Stimulated activated naive CD8-positive, alpha-beta T cell treated with anti-CD3 and anti-CD28 coated beads, Interleukin-15, Interleukin-2, amounts not matched to agents 100 ng/mL and 50 ng/mL, for 24 hours (primary cell): ENCODE data around the gene GJB6.

ENCODE experiments used
- H3K27ac Mint-ChIP-seq: one replicate; pipeline ENCODE4 v1.8.0; 2021; ENCODE audit warnings: mild to moderate bottlenecking, mixed read lengths
- H3K27me3 Mint-ChIP-seq: one replicate; pipeline ENCODE4 v1.8.0; 2021; ENCODE audit warnings: mixed read lengths
- H3K36me3 Mint-ChIP-seq: one replicate; pipeline ENCODE4 v1.8.0; 2021; ENCODE audit warnings: low read depth, mixed read lengths
- H3K4me1 Mint-ChIP-seq: one replicate; pipeline ENCODE4 v1.8.0; 2021; ENCODE audit warnings: low read depth, mixed read lengths
- H3K4me3 Mint-ChIP-seq: one replicate; pipeline ENCODE4 v1.8.0; 2021; ENCODE audit warnings: mild to moderate bottlenecking, mixed read lengths
- H3K9me3 Mint-ChIP-seq: one replicate; pipeline ENCODE4 v1.8.0; 2021; ENCODE audit warnings: mixed read lengths

GJB6 gene

GRCh38 chr13:20197361-20197834 lies 34.7 kb downstream of the GJB6 start:
- H3K36me3 Mint-ChIP-seq, result no peaks in the 10 kb centered on the region
- peaks cover 54% of the 10 kb centered on the region for H3K27me3 Mint-ChIP-seq
- peaks cover 23% of the 10 kb centered on the region for H3K4me1 Mint-ChIP-seq
- no peaks in the 10 kb centered on the region for H3K9me3 Mint-ChIP-seq
- H3K4me3 Mint-ChIP-seq, result no peak overlapping the region
- H3K27ac Mint-ChIP-seq, result peak overlapping the region; percentile 40

- Mint-ChIP-seq H3K9me3 (no peaks in the 10 kb centered on the region), H3K27me3 (peaks cover 60% of the 10 kb centered on the region), H3K4me3 (no peak overlapping the region), H3K4me1 (peaks cover 30% of the 10 kb centered on the region), H3K27ac (no peak overlapping the region), H3K36me3 (no peaks in the 10 kb centered on the region)
Observed at GRCh38 chr13:20195801-20196200, 36.3 kb downstream of the GJB6 start.

GRCh38 chr13:20193907-20194631 lies 38.0 kb downstream of the GJB6 start:
- no peaks in the 10 kb centered on the region for H3K9me3 Mint-ChIP-seq
- peaks cover 30% of the 10 kb centered on the region for H3K4me1 Mint-ChIP-seq
- H3K36me3 Mint-ChIP-seq, result no peaks in the 10 kb centered on the region
- peaks cover 64% of the 10 kb centered on the region for H3K27me3 Mint-ChIP-seq
- peak overlapping the region; percentile 72 for H3K4me3 Mint-ChIP-seq
- no peak overlapping the region for H3K27ac Mint-ChIP-seq

GRCh38 chr13:20193162-20193906 lies 38.8 kb downstream of the GJB6 start:
- Mint-ChIP-seq H3K27me3 (peaks cover 65% of the 10 kb centered on the region), H3K27ac (no peak overlapping the region), H3K9me3 (no peaks in the 10 kb centered on the region), H3K4me1 (peaks cover 30% of the 10 kb centered on the region), H3K36me3 (no peaks in the 10 kb centered on the region), H3K4me3 (peak overlapping the region; percentile 72)

GRCh38 chr13:20192836-20193161 lies 39.3 kb downstream of the GJB6 start, which contains the start of gene GJB2:
TSS of gene GJB2 (minus strand) at chr13:20192938. CDS start at chr13:20189581, 3,357 bp downstream.
- no peaks in the 10 kb centered on the region for H3K9me3 Mint-ChIP-seq
- peak within 1 kb of the TSS; percentile 72 for H3K4me3 Mint-ChIP-seq
- H3K4me1 Mint-ChIP-seq, result peaks cover 30% of the 10 kb centered on the region
- H3K36me3 Mint-ChIP-seq, result no peaks in the 10 kb centered on the region
- peaks cover 60% of the 10 kb centered on the region for H3K27me3 Mint-ChIP-seq
- H3K27ac Mint-ChIP-seq, result no peak within 1 kb of the TSS

- Mint-ChIP-seq H3K27ac (no peak overlapping the region), H3K4me3 (peak overlapping the region; percentile 66), H3K9me3 (no peaks in the 10 kb centered on the region), H3K4me1 (peaks cover 30% of the 10 kb centered on the region), H3K36me3 (no peaks in the 10 kb centered on the region), H3K27me3 (peaks cover 60% of the 10 kb centered on the region)
Observed at GRCh38 chr13:20192158-20192835, 39.8 kb downstream of the GJB6 start.

- Mint-ChIP-seq H3K4me3 (peak overlapping the region; percentile 66), H3K4me1 (peaks cover 27% of the 10 kb centered on the region), H3K36me3 (no peaks in the 10 kb centered on the region), H3K27me3 (peaks cover 53% of the 10 kb centered on the region), H3K9me3 (no peaks in the 10 kb centered on the region), H3K27ac (no peak overlapping the region)
Observed at GRCh38 chr13:20191311-20192157, 40.6 kb downstream of the GJB6 start.

GRCh38 chr13:20190481-20191310 lies 41.4 kb downstream of the GJB6 start:
- peaks cover 44% of the 10 kb centered on the region for H3K27me3 Mint-ChIP-seq
- H3K27ac Mint-ChIP-seq, result no peak overlapping the region
- H3K4me1 Mint-ChIP-seq, result peaks cover 27% of the 10 kb centered on the region
- H3K9me3 Mint-ChIP-seq, result no peaks in the 10 kb centered on the region
- H3K4me3 Mint-ChIP-seq, result no peak overlapping the region
- no peaks in the 10 kb centered on the region for H3K36me3 Mint-ChIP-seq

- H3K9me3 Mint-ChIP-seq, result no peaks in the 10 kb centered on the region
- H3K27me3 Mint-ChIP-seq, result peaks cover 38% of the 10 kb centered on the region
- no peaks in the 10 kb centered on the region for H3K36me3 Mint-ChIP-seq
- H3K4me3 Mint-ChIP-seq, result no peak overlapping the region
- no peak overlapping the region for H3K27ac Mint-ChIP-seq
- peaks cover 27% of the 10 kb centered on the region for H3K4me1 Mint-ChIP-seq
Observed at GRCh38 chr13:20190076-20190475, 42.0 kb downstream of the GJB6 start.

- H3K4me1 Mint-ChIP-seq, result peaks cover 16% of the 10 kb centered on the region
- no peaks in the 10 kb centered on the region for H3K36me3 Mint-ChIP-seq
- H3K9me3 Mint-ChIP-seq, result no peaks in the 10 kb centered on the region
- no peak overlapping the region for H3K27ac Mint-ChIP-seq
- H3K27me3 Mint-ChIP-seq, result peaks cover 26% of the 10 kb centered on the region
- H3K4me3 Mint-ChIP-seq, result no peak overlapping the region
Observed at GRCh38 chr13:20188667-20189553, 43.2 kb downstream of the GJB6 start.

GRCh38 chr13:20186771-20187170 lies 45.3 kb downstream of the GJB6 start:
- Mint-ChIP-seq H3K27me3 (peaks cover 25% of the 10 kb centered on the region), H3K27ac (no peak overlapping the region), H3K9me3 (no peaks in the 10 kb centered on the region), H3K4me1 (peaks cover 4% of the 10 kb centered on the region), H3K4me3 (no peak overlapping the region), H3K36me3 (no peaks in the 10 kb centered on the region)

- Mint-ChIP-seq H3K9me3 (no peaks in the 10 kb centered on the region), H3K27ac (no peak overlapping the region), H3K4me3 (no peak overlapping the region), H3K27me3 (peaks cover 24% of the 10 kb centered on the region), H3K4me1 (no peaks in the 10 kb centered on the region), H3K36me3 (no peaks in the 10 kb centered on the region)
Observed at GRCh38 chr13:20185366-20186056, 46.6 kb downstream of the GJB6 start.
